Parathyroid adenoma (tissue), 2 donors: ENCODE measurements around the gene KCNG4.

Experiments used
- H2AFZ ChIP-seq: fragments of 300-600 bp; sonication (generic); one replicate; pipeline ENCODE4 v1.7.0; 2017; ENCODE audit warnings: antibody characterized with exemption, mild to moderate bottlenecking
- H3K27ac ChIP-seq: fragments of 300-600 bp; sonication (generic); one replicate; pipeline ENCODE4 v1.7.0; 2017
- H3K27me3 ChIP-seq: fragments of 300-600 bp; sonication (generic); one replicate; pipeline ENCODE4 v1.7.0; 2017; ENCODE audit warnings: low read length; ENCODE audit not compliant: control insufficient read depth, insufficient read depth
- H3K36me3 ChIP-seq: fragments of 300-600 bp; sonication (generic); one replicate; pipeline ENCODE4 v1.7.0; 2017; ENCODE audit warnings: low read length; ENCODE audit not compliant: control insufficient read depth, insufficient read depth
- H3K4me1 ChIP-seq: fragments of 300-600 bp; sonication (generic); one replicate; pipeline ENCODE4 v1.7.0; 2017; ENCODE audit warnings: control low read depth
- H3K4me2 ChIP-seq: fragments of 300-600 bp; sonication (generic); one replicate; pipeline ENCODE4 v1.7.0; 2017; ENCODE audit warnings: low read length
- H3K4me3 ChIP-seq: fragments of 300-600 bp; sonication (generic); one replicate; pipeline ENCODE4 v1.7.0; 2017; ENCODE audit warnings: low read depth, low read length
- H3K79me2 ChIP-seq: fragments of 300-600 bp; sonication (generic); one replicate; pipeline ENCODE4 v1.7.0; 2017; ENCODE audit warnings: control low read depth
- H3K9ac ChIP-seq: fragments of 300-600 bp; sonication (generic); one replicate; pipeline ENCODE4 v1.7.0; 2017; ENCODE audit warnings: mild to moderate bottlenecking
- H3K9me3 ChIP-seq: fragments of 300-600 bp; sonication (generic); one replicate; pipeline ENCODE4 v1.7.0; 2017; ENCODE audit warnings: low read length; ENCODE audit not compliant: control insufficient read depth
- TF ChIP-seq, protein P1 (sequence below): fragments of 300-600 bp; sonication (generic); IDR thresholded peaks from one replicate; pipeline ENCODE4 v1.7.0; 2017; ENCODE audit warnings: antibody characterized with exemption, mild to moderate bottlenecking
- donor health status: primary hyperparathyroidism.

KCNG4 gene

DNA sequence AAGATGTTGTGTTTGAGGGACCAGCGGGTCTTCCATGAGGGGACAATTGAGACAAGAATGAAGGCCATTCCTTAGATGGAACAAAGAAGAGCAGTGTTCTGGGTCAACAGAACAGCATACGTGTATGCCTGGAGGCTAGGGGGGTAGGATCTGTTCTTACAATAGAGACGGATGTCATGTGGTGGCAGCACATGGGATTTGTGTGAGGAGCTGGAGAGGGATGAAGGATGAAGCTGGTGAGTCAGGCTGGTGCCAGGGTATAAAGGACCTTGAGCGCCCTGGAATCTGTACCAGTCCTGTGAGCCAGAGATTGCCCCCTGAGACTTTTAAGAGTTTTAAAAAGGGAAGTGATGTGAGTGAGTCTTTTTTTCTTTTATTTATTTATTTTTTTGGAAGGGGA is 32.1 kb upstream of the KCNG4 start:
- no peaks in the 10 kb centered on the region for H3K79me2 ChIP-seq
- no peak overlapping the region for H2AFZ ChIP-seq
- TF ChIP-seq, protein P1, sequence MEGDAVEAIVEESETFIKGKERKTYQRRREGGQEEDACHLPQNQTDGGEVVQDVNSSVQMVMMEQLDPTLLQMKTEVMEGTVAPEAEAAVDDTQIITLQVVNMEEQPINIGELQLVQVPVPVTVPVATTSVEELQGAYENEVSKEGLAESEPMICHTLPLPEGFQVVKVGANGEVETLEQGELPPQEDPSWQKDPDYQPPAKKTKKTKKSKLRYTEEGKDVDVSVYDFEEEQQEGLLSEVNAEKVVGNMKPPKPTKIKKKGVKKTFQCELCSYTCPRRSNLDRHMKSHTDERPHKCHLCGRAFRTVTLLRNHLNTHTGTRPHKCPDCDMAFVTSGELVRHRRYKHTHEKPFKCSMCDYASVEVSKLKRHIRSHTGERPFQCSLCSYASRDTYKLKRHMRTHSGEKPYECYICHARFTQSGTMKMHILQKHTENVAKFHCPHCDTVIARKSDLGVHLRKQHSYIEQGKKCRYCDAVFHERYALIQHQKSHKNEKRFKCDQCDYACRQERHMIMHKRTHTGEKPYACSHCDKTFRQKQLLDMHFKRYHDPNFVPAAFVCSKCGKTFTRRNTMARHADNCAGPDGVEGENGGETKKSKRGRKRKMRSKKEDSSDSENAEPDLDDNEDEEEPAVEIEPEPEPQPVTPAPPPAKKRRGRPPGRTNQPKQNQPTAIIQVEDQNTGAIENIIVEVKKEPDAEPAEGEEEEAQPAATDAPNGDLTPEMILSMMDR = no peak
- H3K9me3 ChIP-seq = no peaks in the 10 kb centered on the region
- H3K9ac ChIP-seq = no peak overlapping the region
- no peaks in the 10 kb centered on the region for H3K4me1 ChIP-seq
- H3K4me2 ChIP-seq = no peak overlapping the region
- H3K27me3 ChIP-seq = peaks cover 3% of the 10 kb centered on the region
- no peak overlapping the region for H3K27ac ChIP-seq
- no peaks in the 10 kb centered on the region for H3K36me3 ChIP-seq
- H3K4me3 ChIP-seq = no peak overlapping the region

DNA sequence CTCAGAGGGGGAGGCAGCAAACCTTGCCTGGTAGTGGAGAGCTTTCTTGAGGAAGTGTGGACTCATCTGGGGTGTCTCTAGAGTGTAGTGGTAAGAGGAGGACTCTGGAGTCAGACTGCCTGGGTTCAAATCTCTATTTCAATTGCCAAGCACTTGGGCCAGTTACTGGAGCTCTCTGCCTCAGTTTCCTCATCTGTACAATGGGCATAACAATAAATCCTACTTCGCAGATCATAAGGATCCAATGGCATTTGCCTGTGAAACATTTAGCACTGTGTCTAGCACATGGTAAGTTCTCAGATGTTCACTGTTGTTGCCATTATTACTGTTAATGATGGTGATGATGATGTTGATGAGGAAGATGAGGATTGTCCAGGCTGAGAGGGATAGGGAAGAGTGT is 31.2 kb upstream of the KCNG4 start:
- Histone ChIP-seq H3K4me2 (no peak overlapping the region), H2AFZ (no peak overlapping the region), H3K4me3 (no peak overlapping the region), H3K9ac (no peak overlapping the region), H3K79me2 (no peaks in the 10 kb centered on the region), H3K27me3 (peaks cover 3% of the 10 kb centered on the region), H3K36me3 (no peaks in the 10 kb centered on the region), H3K9me3 (no peaks in the 10 kb centered on the region), H3K27ac (no peak overlapping the region), H3K4me1 (no peaks in the 10 kb centered on the region)
- TF ChIP-seq, protein P1 = no peak

DNA sequence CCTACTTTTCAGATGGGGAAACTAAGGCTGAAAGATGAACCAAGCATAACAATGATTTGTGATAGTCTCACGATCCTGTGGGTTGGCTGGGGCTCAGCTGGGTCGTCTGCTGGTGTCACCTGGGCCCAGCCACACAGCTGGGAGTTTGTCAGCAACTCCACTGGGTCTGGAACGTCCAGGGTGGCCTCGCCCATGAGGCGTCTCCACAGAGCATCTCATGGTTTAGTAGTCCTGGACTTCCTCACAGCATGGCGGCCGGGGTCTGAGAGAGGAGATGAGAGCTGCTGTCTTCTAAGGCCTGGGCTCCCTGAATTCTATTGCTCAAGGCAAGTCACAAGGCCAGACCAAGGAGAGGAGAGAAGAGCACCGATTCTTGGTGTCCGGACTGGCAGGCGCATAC is 30.7 kb upstream of the KCNG4 start:
- Histone ChIP-seq H3K27ac (no peak overlapping the region), H3K9me3 (no peaks in the 10 kb centered on the region), H3K4me3 (no peak overlapping the region), H2AFZ (no peak overlapping the region), H3K9ac (no peak overlapping the region), H3K4me2 (no peak overlapping the region), H3K4me1 (no peaks in the 10 kb centered on the region), H3K79me2 (no peaks in the 10 kb centered on the region), H3K27me3 (no peaks in the 10 kb centered on the region), H3K36me3 (no peaks in the 10 kb centered on the region)
- TF ChIP-seq, protein P1 = no peak

DNA sequence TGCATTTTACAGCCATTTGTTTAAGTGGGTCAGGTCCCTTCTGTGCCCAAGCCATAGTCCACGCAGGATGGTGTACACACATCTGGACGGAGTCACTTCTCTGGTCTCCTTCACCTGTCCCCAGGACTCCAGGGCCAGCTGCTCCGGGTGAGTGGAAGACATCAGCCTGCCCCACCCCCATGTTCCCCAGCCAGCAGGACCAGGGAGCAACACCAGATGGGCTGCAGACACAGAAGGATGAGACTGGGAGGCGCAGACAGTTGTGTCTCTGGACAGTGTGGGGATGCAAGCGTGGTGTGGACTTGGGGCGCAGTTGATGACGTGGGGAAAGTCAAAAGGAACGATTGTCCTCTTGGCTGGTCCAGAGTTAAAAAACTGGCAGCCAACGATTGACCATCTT is 30.3 kb upstream of the KCNG4 start:
- no peak overlapping the region for H2AFZ ChIP-seq
- no peak overlapping the region for H3K4me2 ChIP-seq

More for the DNA sequence above, 30.3 kb upstream of the KCNG4 start:
- H3K4me1 ChIP-seq = no peaks in the 10 kb centered on the region
- no peak overlapping the region for H3K4me3 ChIP-seq
- H3K27me3 ChIP-seq = no peaks in the 10 kb centered on the region
- no peak overlapping the region for H3K27ac ChIP-seq
- no peaks in the 10 kb centered on the region for H3K36me3 ChIP-seq
- no peaks in the 10 kb centered on the region for H3K9me3 ChIP-seq
- H3K9ac ChIP-seq = no peak overlapping the region
- no peaks in the 10 kb centered on the region for H3K79me2 ChIP-seq
- TF ChIP-seq, protein P1 = no peak
